VCaP (cell line): ENCODE data around the gene USP1.

Experiments used
- H3K27ac ChIP-seq: fragments of 450-650 bp; 2 replicates; pipeline ENCODE4 v1.5.1; 2017
- CTCF ChIP-seq: fragments of 450-650 bp; conservative IDR thresholded peaks from 2 replicates; pipeline ENCODE4 v1.5.1; 2017; ENCODE audit warnings: mild to moderate bottlenecking, moderate library complexity

The USP1 gene

GRCh38 chr1:62396871-62397270, 40.0 kb upstream of the USP1 start:
- no peak for TF ChIP-seq CTCF
- H3K27ac ChIP-seq, result no peak overlapping the region

- H3K27ac ChIP-seq, result no peak overlapping the region
- TF ChIP-seq CTCF, result no peak
These were observed 39.5 kb upstream of the USP1 start for GRCh38 chr1:62397301-62397700.

GRCh38 chr1:62398377-62398776, 38.5 kb upstream of the USP1 start:
- H3K27ac ChIP-seq, result no peak overlapping the region
- TF ChIP-seq CTCF, result no peak

GRCh38 chr1:62401034-62401760, 35.7 kb upstream of the USP1 start:
- TF ChIP-seq CTCF, result no peak
- H3K27ac ChIP-seq, result no peak overlapping the region

- TF ChIP-seq CTCF, result no peak
- H3K27ac ChIP-seq, result no peak overlapping the region
These were observed 31.6 kb upstream of the USP1 start for GRCh38 chr1:62405247-62405646.

- no peak for TF ChIP-seq CTCF
- no peak overlapping the region for H3K27ac ChIP-seq
These were observed 30.3 kb upstream of the USP1 start for GRCh38 chr1:62406576-62406975.

- TF ChIP-seq CTCF, result peak; percentile 81
These were observed 29.3 kb upstream of the USP1 start for GRCh38 chr1:62407398-62408009.

More at GRCh38 chr1:62407398-62408009, 29.3 kb upstream of the USP1 start:
- H3K27ac ChIP-seq, result no peak overlapping the region
